Naive B cell (primary cell): ENCODE results near the gene PPP6R3. TPM values are rescaled to one million over a fixed set of nuclear protein-coding genes. Genes with fewer than 3 reads are reported as not detected.

Experiments
- ATAC-seq, 2 donors: fragments of 150-1000 bp; cut with Tn5 transposase; 2 replicates each; pipeline ENCODE4 v1.10.0; 2021; ENCODE audit warnings: low read depth in 2 of 2, mild to moderate bottlenecking in 2 of 2, moderate library complexity in 2 of 2
- DNase-seq: peaks from one replicate; pipeline ENCODE4 v3.0.0; 2022
- H3K27ac Mint-ChIP-seq, 6 donors: one replicate each; pipeline ENCODE4 v1.8.0; 2020 to 2022; ENCODE audit warnings: mild to moderate bottlenecking in 6 of 6, mixed read lengths in 6 of 6, moderate library complexity in 5 of 6, inconsistent platforms in 2 of 6
- H3K27me3 Mint-ChIP-seq, 3 donors: one replicate each; pipeline ENCODE4 v1.8.0; 2021 to 2022; ENCODE audit warnings: mixed read lengths in 3 of 3, mild to moderate bottlenecking in 1 of 3
- H3K36me3 Mint-ChIP-seq, 2 donors: one replicate each; pipeline ENCODE4 v1.8.0; 2020 to 2022; ENCODE audit warnings: mixed read lengths in 2 of 2, inconsistent platforms in 1 of 2, mild to moderate bottlenecking in 1 of 2
- H3K4me1 Mint-ChIP-seq, 3 donors: one replicate each; pipeline ENCODE4 v1.8.0; 2020 to 2022; ENCODE audit warnings: mixed read lengths in 3 of 3, inconsistent platforms in 1 of 3, mild to moderate bottlenecking in 1 of 3, moderate library complexity in 1 of 3
- H3K4me3 Mint-ChIP-seq, 8 donors: one replicate each; pipeline ENCODE4 v1.8.0; 2020 to 2022; ENCODE audit warnings: mild to moderate bottlenecking in 8 of 8, mixed read lengths in 8 of 8, moderate library complexity in 8 of 8, inconsistent platforms in 2 of 8
- H3K9me3 Mint-ChIP-seq, 7 donors: one replicate each; pipeline ENCODE4 v1.8.0; 2020 to 2022; ENCODE audit warnings: mixed read lengths in 7 of 7, mild to moderate bottlenecking in 5 of 7, inconsistent platforms in 2 of 7, moderate library complexity in 1 of 7
- polyA plus RNA-seq, 6 donors: library from polyadenylated mRNA; unstranded; fragments of 300-500 nt; fragmentation: Illumina TruSeq; gene quantifications; one replicate each; pipeline ENCODE4 v1.2.3, GENCODE V29; 2021; ENCODE audit warnings: low read depth in 6 of 6

PPP6R3 gene
- polyA plus RNA-seq, 6 donors from 2014 or later: 32.0 to 71.1 (median 53.4) TPM

DNA sequence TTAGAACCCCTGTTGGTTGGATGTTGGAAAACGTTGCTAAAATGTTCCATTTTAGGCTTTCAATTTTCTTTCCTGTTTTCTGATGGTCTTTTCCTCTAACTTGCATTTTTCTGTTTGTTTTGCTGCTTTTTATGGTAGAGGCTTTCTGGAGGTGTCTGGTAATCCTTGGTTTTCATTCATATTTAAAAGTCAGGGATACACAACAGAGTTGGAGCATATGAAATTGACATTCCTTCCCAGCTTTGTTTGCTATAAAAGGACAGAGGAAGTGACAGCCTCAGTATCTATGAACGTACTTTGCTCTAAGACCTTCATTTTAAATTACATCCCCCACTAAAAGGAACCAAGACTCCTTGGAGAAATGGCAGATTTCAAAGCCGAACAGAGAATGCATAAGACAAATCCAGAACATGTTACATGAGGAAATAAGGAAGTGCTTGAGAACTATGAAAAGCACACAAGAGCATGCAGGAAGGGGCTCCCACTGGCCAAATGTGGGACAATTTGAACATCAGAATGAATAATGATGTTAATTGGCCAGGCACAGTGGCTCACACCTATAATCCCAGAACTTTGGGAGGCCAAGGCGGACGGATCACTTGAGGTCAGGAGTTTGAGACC is 56.7 kb downstream of the PPP6R3 start:
- peaks cover 0 to 2% (median 0%) of the 10 kb centered on the region in 7 donors for H3K9me3 Mint-ChIP-seq
- ATAC-seq: no peak
- H3K27me3 Mint-ChIP-seq: no peaks in the 10 kb centered on the region
- peaks cover 0 to 34% of the 10 kb centered on the region in 2 donors for H3K36me3 Mint-ChIP-seq
- H3K27ac Mint-ChIP-seq: peak overlapping the region in 5 of 6 donors; percentile 29 to 82 (median 48)
- no peak for DNase-seq
- H3K4me1 Mint-ChIP-seq: peaks cover 23 to 38% (median 31%) of the 10 kb centered on the region in 3 donors
- no peak overlapping the region for H3K4me3 Mint-ChIP-seq

DNA sequence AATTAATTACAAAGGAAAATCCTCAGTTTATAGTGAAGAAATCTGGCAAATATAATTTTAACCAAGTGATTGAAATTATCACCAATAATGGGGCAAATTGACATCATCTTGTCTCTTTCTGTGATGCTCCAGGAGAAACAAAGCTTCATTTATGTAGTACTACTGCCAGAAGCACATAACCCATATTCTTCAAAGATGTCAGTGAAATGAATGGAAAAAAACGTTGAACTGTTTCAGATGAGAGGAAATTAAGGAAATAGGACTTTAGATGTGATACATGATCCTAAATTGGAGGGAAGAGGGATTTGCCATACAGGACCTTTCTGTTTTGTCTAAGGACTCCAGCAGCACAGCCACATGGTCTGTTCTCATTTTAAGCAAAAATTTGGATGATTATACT is 57.6 kb downstream of the PPP6R3 start:
- H3K4me3 Mint-ChIP-seq: no peak overlapping the region
- H3K27me3 Mint-ChIP-seq: no peaks in the 10 kb centered on the region
- H3K27ac Mint-ChIP-seq: peak overlapping the region in 1 of 6 donors; percentile 65
- DNase-seq (no peak), ATAC-seq (no peak)
- H3K9me3 Mint-ChIP-seq: peaks cover 0 to 2% (median 0%) of the 10 kb centered on the region in 7 donors
- peaks cover 22 to 35% (median 29%) of the 10 kb centered on the region in 3 donors for H3K4me1 Mint-ChIP-seq
- H3K36me3 Mint-ChIP-seq: peaks cover 0 to 34% of the 10 kb centered on the region in 2 donors

DNA sequence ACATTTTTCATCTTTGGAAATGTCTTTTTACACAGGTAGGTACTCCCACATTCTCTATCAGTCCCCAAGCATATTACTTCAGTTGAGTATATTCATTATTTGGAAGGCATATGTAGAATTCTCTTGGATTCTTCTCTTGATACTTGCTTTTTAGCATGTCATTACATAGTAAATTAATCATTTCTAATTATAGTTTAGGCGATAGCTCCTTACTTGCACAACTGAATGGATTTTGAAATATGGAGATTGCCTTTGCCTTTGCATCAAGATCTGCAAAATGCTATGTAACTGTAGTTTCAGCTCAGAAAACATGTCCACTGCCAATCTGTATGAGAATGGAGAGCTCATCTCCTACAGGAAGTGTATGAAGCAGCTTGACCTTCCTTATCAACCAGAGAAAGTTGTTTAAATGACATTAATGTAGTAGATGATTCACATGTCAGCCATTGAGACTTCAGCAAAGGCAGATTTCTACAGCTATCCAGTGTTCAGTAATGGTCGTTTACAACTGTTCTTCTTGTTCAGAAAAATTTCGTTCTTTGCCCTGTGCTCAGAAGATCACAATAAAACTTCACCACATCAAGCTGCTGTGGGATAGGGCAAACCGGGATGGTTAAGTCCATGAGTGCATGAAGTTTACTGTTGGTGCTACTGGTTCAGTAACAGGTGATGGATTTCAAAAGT is 61.6 kb downstream of the PPP6R3 start:
- no peak for DNase-seq
- no peak for ATAC-seq
- no peak overlapping the region for H3K4me3 Mint-ChIP-seq
- H3K9me3 Mint-ChIP-seq: no peaks in the 10 kb centered on the region
- H3K4me1 Mint-ChIP-seq: peaks cover 27 to 38% (median 29%) of the 10 kb centered on the region in 3 donors
- H3K36me3 Mint-ChIP-seq: peaks cover 15 to 28% of the 10 kb centered on the region in 2 donors
- H3K27me3 Mint-ChIP-seq: no peaks in the 10 kb centered on the region
- H3K27ac Mint-ChIP-seq: peak overlapping the region in 1 of 6 donors; percentile 8

DNA sequence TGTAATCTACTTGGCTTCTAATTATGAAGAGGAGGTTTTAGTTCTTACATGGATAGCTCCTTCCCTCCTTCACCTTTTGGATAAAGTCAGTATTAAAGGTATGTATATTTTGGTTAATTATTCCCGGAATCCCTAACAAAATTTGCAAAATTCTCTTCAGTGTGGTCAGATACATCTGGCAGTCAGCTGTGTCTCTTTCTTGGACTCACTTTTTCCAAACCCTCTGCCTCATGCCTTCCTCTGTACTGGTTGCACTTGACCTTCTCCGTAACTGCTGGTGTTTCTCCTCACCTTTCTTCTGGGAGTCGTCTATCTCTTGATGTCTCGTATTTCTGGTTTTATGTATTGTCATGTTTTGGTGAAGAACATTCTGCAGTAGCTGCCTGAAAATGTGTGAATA is 62.5 kb downstream of the PPP6R3 start:
- Mint-ChIP-seq H3K9me3 (no peaks in the 10 kb centered on the region), H3K4me3 (no peak overlapping the region), H3K27ac (peak overlapping the region in 1 of 6 donors; percentile 66), H3K36me3 (peaks cover 23 to 37% of the 10 kb centered on the region in 2 donors), H3K4me1 (peaks cover 29 to 42% (median 34%) of the 10 kb centered on the region in 3 donors), H3K27me3 (no peaks in the 10 kb centered on the region)
- ATAC-seq: no peak
- DNase-seq: no peak

DNA sequence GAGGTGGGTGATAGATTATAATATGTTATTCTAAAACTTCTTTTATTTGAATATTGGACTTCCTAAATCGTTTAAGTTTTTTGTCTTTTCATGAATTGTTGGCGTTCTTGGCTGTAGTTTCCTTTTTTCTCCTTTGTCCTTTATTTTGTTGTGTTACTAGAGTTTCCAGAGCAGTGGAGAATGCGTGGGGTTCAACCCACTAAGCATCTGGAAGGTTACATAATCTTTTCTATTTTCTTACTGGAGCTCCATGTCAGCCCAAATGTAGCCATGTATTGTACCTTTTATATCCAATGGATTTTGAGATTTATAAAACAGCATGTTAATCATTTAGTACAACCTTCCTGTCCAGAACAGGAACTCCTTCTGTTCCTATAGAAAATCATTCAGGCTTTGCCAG is 63.2 kb downstream of the PPP6R3 start:
- ATAC-seq: no peak
- Mint-ChIP-seq H3K9me3 (no peaks in the 10 kb centered on the region), H3K27ac (peak overlapping the region in 2 of 6 donors; percentile 46 to 83)

DNA sequence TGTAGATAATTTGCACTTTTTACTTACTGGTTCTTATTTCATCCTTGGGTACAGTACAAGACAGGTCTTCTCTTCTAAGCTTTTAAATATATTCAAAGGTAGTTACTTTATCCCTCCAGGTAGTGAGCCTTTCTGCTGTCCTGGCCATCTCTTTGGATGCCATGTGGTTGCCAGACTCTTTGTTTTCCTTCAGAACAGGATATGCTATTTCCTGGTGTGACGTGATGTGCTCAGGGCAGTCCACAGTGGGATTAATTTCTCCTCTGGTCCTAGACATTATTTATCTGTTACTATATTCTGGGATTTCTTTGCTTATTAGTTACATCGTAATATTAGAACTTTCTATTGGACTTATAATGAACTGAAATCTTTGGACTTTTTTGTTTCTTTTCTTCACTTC is 63.7 kb downstream of the PPP6R3 start:
- Mint-ChIP-seq H3K9me3 (no peaks in the 10 kb centered on the region), H3K27ac (peak overlapping the region in 4 of 6 donors; percentile 46 to 91 (median 65))

More for the DNA sequence above, 63.2 kb downstream of the PPP6R3 start:
- no peak for DNase-seq
- H3K4me3 Mint-ChIP-seq: no peak overlapping the region
- peaks cover 23 to 37% of the 10 kb centered on the region in 2 donors for H3K36me3 Mint-ChIP-seq
- H3K27me3 Mint-ChIP-seq: no peaks in the 10 kb centered on the region
- H3K4me1 Mint-ChIP-seq: peaks cover 36 to 49% (median 38%) of the 10 kb centered on the region in 3 donors

DNA sequence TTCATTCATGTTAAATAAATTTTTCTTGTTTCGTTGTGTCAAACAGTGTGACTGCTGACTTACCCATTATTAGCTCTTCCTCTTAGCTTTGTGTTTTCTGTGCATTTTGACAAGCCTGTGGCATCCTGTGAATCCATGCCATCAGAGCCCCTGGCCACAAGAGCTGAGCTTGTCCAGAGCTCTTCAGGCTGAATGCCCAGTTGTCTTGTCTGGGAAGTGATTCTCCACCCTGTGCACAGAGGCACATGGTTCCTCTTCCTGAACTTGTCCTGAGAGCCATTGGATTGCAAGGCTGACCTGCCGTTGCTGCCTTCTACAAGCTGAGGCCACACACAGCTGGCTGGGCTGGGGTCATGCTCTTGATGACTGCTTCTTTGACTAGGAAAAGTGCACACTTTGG is 64.1 kb downstream of the PPP6R3 start:
- peaks cover 23 to 37% of the 10 kb centered on the region in 2 donors for H3K36me3 Mint-ChIP-seq

More for the DNA sequence above, 63.7 kb downstream of the PPP6R3 start:
- Mint-ChIP-seq H3K4me1 (peaks cover 36 to 52% (median 40%) of the 10 kb centered on the region in 3 donors), H3K36me3 (peaks cover 23 to 37% of the 10 kb centered on the region in 2 donors), H3K4me3 (no peak overlapping the region), H3K27me3 (no peaks in the 10 kb centered on the region)
- ATAC-seq: no peak
- no peak for DNase-seq

DNA sequence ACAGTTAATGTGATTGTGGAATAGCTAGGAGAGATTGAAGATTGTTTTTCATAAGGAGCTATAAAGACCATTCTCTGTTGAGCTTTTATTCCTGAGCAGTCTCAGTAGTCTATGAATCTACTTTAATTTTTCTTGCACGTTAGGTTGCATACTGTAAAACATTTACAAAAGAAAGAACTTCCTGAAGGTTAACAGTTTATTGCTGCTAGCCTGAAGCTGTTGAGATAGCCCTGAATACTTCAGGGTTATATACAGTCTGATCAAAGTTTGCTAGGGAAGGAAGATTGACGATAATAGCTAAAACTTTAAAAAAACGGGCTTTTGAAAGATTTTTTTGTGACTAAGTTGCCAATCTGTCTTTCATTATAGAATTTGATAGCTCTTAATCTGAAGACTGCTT is 64.8 kb downstream of the PPP6R3 start:
- no peaks in the 10 kb centered on the region for H3K27me3 Mint-ChIP-seq
- H3K4me3 Mint-ChIP-seq: no peak overlapping the region
- peak overlapping the region in 3 of 6 donors; percentile 22 to 72 (median 48) for H3K27ac Mint-ChIP-seq
- peaks cover 40 to 52% (median 49%) of the 10 kb centered on the region in 3 donors for H3K4me1 Mint-ChIP-seq
- ATAC-seq (no peak), DNase-seq (no peak)
- no peaks in the 10 kb centered on the region for H3K9me3 Mint-ChIP-seq
- H3K36me3 Mint-ChIP-seq: peaks cover 23 to 37% of the 10 kb centered on the region in 2 donors

More for the DNA sequence above, 64.1 kb downstream of the PPP6R3 start:
- Mint-ChIP-seq H3K4me1 (peaks cover 35 to 52% (median 45%) of the 10 kb centered on the region in 3 donors), H3K27ac (peak overlapping the region in 3 of 6 donors; percentile 46 to 91 (median 47)), H3K9me3 (no peaks in the 10 kb centered on the region), H3K4me3 (no peak overlapping the region), H3K27me3 (no peaks in the 10 kb centered on the region)
- DNase-seq: no peak
- ATAC-seq: no peak

DNA sequence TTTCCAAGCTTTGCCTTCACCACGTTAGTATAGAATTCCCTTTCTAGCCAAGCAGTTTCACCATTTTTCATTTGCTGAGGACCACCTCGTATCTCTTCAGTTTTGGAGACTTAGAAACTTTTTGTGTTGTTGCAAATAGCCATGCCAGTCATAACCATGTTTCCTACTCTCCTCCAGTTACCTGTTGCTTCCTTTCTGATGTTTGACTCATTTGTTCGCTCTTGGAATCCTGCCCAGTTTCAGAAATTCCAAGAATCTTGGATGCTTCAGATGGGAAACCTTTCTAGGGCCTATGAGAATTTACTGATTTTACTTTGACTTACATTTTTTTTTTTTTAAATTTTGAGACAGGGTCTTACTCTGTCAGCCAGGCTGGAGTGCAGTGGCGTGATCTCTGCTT is 65.4 kb downstream of the PPP6R3 start:
- H3K9me3 Mint-ChIP-seq: no peaks in the 10 kb centered on the region
- H3K4me3 Mint-ChIP-seq: no peak overlapping the region
- peaks cover 20 to 37% of the 10 kb centered on the region in 2 donors for H3K36me3 Mint-ChIP-seq
- DNase-seq: no peak
- no peak overlapping the region for H3K27ac Mint-ChIP-seq
- ATAC-seq: no peak
- peaks cover 34 to 52% (median 49%) of the 10 kb centered on the region in 3 donors for H3K4me1 Mint-ChIP-seq
- H3K27me3 Mint-ChIP-seq: no peaks in the 10 kb centered on the region

DNA sequence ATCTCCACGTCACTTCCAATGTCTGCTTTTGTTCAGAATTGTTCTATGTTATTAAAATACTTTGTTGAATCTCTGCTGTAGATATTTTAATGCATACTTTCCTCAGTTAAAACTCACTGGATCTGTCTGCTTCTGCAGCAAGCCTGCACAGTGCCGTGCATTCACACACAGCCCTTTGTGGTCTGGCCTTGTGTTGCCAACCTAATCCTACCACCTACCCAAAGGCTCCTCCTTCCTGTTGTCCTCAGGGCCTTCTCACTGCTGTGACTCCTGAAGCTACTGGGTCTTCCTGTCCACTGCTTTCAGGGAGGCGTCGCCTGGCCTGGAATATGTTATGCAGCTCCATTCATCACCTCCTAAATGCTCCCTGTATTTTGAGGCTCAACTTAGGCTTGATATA is 67.0 kb downstream of the PPP6R3 start:
- H3K4me1 Mint-ChIP-seq: peaks cover 33 to 51% (median 45%) of the 10 kb centered on the region in 3 donors
- no peak overlapping the region for H3K4me3 Mint-ChIP-seq
- H3K27me3 Mint-ChIP-seq: no peaks in the 10 kb centered on the region
- peak overlapping the region in 3 of 6 donors; percentile 53 to 65 (median 54) for H3K27ac Mint-ChIP-seq
- ATAC-seq (no peak), DNase-seq (no peak)
- H3K9me3 Mint-ChIP-seq: no peaks in the 10 kb centered on the region
- peaks cover 10 to 37% of the 10 kb centered on the region in 2 donors for H3K36me3 Mint-ChIP-seq

DNA sequence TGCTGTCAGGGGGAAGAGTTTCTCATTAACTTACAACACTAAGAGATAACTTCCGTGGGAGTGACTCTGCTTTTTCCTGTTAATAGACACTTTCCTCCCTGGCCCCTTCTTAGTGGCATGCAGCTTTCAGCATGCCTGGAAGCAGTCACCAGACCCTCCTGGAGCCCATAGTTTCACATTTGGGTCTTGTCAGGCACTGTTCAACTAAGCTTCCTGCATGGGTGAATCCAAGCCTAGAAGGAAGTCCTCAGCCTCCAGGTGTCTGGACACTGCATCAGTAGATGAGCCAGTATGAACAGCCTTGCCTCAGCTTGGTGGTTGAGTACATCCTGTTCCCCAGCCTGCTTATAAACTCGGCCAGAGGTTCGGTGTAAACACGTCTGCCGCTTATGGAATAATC is 68.1 kb downstream of the PPP6R3 start:
- ATAC-seq (peak; percentile 94 to 96), DNase-seq (peak; percentile 15)
- Mint-ChIP-seq H3K36me3 (peaks cover 10 to 34% of the 10 kb centered on the region in 2 donors), H3K27me3 (no peaks in the 10 kb centered on the region), H3K27ac (peak overlapping the region; percentile 53 to 88 (median 80)), H3K4me1 (peaks cover 34 to 46% (median 39%) of the 10 kb centered on the region in 3 donors), H3K4me3 (peak overlapping the region in 4 of 8 donors; percentile 21 to 57 (median 32)), H3K9me3 (no peaks in the 10 kb centered on the region)

DNA sequence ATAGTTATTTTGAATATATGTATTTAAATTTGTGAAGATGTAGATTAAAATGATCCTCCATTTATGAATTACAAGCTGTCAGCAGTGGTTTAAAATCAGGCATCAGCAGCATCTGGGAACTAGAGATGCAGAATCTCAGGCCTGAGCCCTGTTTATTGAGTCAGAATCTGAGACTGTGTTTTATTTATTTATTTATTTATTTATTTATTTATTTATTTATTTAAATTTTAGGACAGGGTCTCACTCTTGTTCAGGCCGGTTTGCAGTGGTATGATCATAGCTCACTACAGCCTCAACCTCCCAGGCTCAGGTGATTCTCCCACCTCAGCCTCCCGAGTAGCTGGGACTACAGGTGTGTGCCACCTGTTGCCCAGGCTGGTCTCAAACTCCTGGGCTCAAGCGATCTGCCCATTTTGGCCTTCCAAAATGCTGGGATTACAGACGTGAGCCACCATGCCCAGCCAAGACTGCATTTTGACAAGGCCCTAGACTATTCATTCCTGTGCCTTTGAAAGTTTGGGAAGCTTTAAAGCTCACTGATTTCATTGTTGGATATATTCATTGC is 70.7 kb downstream of the PPP6R3 start:
- no peak for ATAC-seq
- Mint-ChIP-seq H3K4me3 (peak overlapping the region in 1 of 8 donors; percentile 15), H3K27me3 (no peaks in the 10 kb centered on the region), H3K27ac (peak overlapping the region in 3 of 6 donors; percentile 29 to 63 (median 58)), H3K4me1 (peaks cover 35 to 46% (median 44%) of the 10 kb centered on the region in 3 donors), H3K9me3 (no peaks in the 10 kb centered on the region), H3K36me3 (peaks cover 10 to 18% of the 10 kb centered on the region in 2 donors)
- no peak for DNase-seq

DNA sequence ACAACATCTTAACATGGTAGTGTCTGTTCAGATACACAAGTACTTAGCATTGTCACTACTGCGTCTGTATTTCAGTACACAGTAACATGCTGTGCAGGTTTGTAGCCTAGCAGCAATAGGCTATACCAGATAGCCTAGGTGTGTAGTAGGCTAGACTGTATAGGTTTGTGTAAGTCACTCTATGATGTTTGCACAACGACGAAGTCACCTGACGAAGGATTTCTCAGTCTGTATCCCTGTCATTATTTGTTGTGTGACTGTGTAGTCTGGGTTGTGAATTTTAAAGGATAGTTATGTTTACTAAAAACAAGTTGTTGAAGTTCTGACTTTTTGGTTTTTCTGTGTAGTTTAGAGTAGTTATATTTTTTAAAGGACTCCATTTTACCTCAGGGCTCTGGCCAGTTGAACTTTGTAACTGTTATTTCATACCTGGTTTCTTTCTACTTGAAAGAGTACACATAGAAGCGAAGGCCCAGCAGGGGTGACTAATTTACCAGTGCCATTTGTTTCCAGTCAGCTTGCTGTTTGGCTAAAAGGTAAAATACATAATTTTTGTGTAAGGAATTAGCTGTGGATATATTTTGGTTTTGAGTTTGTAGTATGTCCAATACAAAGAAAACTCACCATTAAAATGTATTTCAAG is 72.3 kb downstream of the PPP6R3 start:
- Mint-ChIP-seq H3K9me3 (no peaks in the 10 kb centered on the region), H3K36me3 (peaks cover 2 to 10% of the 10 kb centered on the region in 2 donors), H3K4me3 (no peak overlapping the region), H3K27me3 (no peaks in the 10 kb centered on the region), H3K27ac (peak overlapping the region in 2 of 6 donors; percentile 29 to 87), H3K4me1 (peaks cover 28 to 43% (median 37%) of the 10 kb centered on the region in 3 donors)
- no peak for ATAC-seq
- DNase-seq: no peak
